Measurements from ENCODE around the gene NUDT14. TPM values are rescaled to one million over a fixed set of nuclear protein-coding genes. Genes with fewer than 3 reads are reported as not detected.

Gene NUDT14
- total RNA-seq, 3 donors from 2014 or later = 5.2 to 7.0 (median 5.7) TPM

GRCh38 chr14:105148604-105149145, 32.4 kb downstream of the NUDT14 start:
- Mint-ChIP-seq H3K4me3 (no peak overlapping the region), H3K4me1 (ENCODE audit: low read depth) (no peaks in the 10 kb centered on the region), H3K27me3 (ENCODE audit: low read depth) (no peaks in the 10 kb centered on the region), H3K36me3 (ENCODE audit: insufficient read depth) (no peaks in the 10 kb centered on the region), H3K9me3 (no peaks in the 10 kb centered on the region)
- DNase-seq (no peak), ATAC-seq (no peak)

- H3K27me3 Mint-ChIP-seq (ENCODE audit: low read depth) = no peaks in the 10 kb centered on the region
- ATAC-seq (no peak), DNase-seq (no peak)
- H3K9me3 Mint-ChIP-seq = no peaks in the 10 kb centered on the region
- H3K36me3 Mint-ChIP-seq (ENCODE audit: insufficient read depth) = no peaks in the 10 kb centered on the region
- H3K4me1 Mint-ChIP-seq (ENCODE audit: low read depth) = no peaks in the 10 kb centered on the region
- H3K4me3 Mint-ChIP-seq = no peak overlapping the region
These were observed 33.2 kb downstream of the NUDT14 start for GRCh38 chr14:105147671-105148603.

- Mint-ChIP-seq H3K36me3 (ENCODE audit: insufficient read depth) (no peaks in the 10 kb centered on the region), H3K9me3 (no peaks in the 10 kb centered on the region), H3K27me3 (ENCODE audit: low read depth) (no peaks in the 10 kb centered on the region), H3K4me1 (ENCODE audit: low read depth) (no peaks in the 10 kb centered on the region), H3K4me3 (no peak overlapping the region)
- no peak for DNase-seq
- no peak for ATAC-seq
These were observed 34.0 kb downstream of the NUDT14 start for GRCh38 chr14:105146976-105147635.

GRCh38 chr14:105146181-105146975, 34.7 kb downstream of the NUDT14 start:
- ATAC-seq (no peak), DNase-seq (no peak)
- Mint-ChIP-seq H3K4me1 (ENCODE audit: low read depth) (no peaks in the 10 kb centered on the region), H3K9me3 (no peaks in the 10 kb centered on the region), H3K4me3 (no peak overlapping the region), H3K27me3 (ENCODE audit: low read depth) (no peaks in the 10 kb centered on the region), H3K36me3 (ENCODE audit: insufficient read depth) (no peaks in the 10 kb centered on the region)

- no peaks in the 10 kb centered on the region for H3K36me3 Mint-ChIP-seq (ENCODE audit: insufficient read depth)
- DNase-seq (no peak), ATAC-seq (no peak)
- no peak overlapping the region for H3K4me3 Mint-ChIP-seq
- H3K27me3 Mint-ChIP-seq (ENCODE audit: low read depth) = no peaks in the 10 kb centered on the region
- no peaks in the 10 kb centered on the region for H3K9me3 Mint-ChIP-seq
- H3K4me1 Mint-ChIP-seq (ENCODE audit: low read depth) = no peaks in the 10 kb centered on the region
These were observed 35.5 kb downstream of the NUDT14 start for GRCh38 chr14:105145381-105146180.

GRCh38 chr14:105144666-105145380, 36.3 kb downstream of the NUDT14 start:
- Mint-ChIP-seq H3K4me3 (no peak overlapping the region), H3K9me3 (peaks cover 4% of the 10 kb centered on the region), H3K4me1 (ENCODE audit: low read depth) (no peaks in the 10 kb centered on the region), H3K36me3 (ENCODE audit: insufficient read depth) (no peaks in the 10 kb centered on the region), H3K27me3 (ENCODE audit: low read depth) (no peaks in the 10 kb centered on the region)
- DNase-seq = no peak
- ATAC-seq = peak in 1 of 2 donors; percentile 25

GRCh38 chr14:105144026-105144665, 37.0 kb downstream of the NUDT14 start:
- H3K27me3 Mint-ChIP-seq (ENCODE audit: low read depth) = no peaks in the 10 kb centered on the region
- no peaks in the 10 kb centered on the region for H3K36me3 Mint-ChIP-seq (ENCODE audit: insufficient read depth)
- H3K4me3 Mint-ChIP-seq = no peak overlapping the region
- no peak for ATAC-seq
- H3K4me1 Mint-ChIP-seq (ENCODE audit: low read depth) = no peaks in the 10 kb centered on the region
- peaks cover 4% of the 10 kb centered on the region for H3K9me3 Mint-ChIP-seq
- DNase-seq = no peak

GRCh38 chr14:105143451-105144025, 37.6 kb downstream of the NUDT14 start:
- no peaks in the 10 kb centered on the region for H3K36me3 Mint-ChIP-seq (ENCODE audit: insufficient read depth)
- H3K27me3 Mint-ChIP-seq (ENCODE audit: low read depth) = no peaks in the 10 kb centered on the region
- DNase-seq (no peak), ATAC-seq (no peak)
- H3K9me3 Mint-ChIP-seq = peaks cover 4% of the 10 kb centered on the region
- no peaks in the 10 kb centered on the region for H3K4me1 Mint-ChIP-seq (ENCODE audit: low read depth)
- no peak overlapping the region for H3K4me3 Mint-ChIP-seq

GRCh38 chr14:105142651-105143450, 38.3 kb downstream of the NUDT14 start:
- no peaks in the 10 kb centered on the region for H3K27me3 Mint-ChIP-seq (ENCODE audit: low read depth)
- no peak overlapping the region for H3K4me3 Mint-ChIP-seq
- H3K36me3 Mint-ChIP-seq (ENCODE audit: insufficient read depth) = no peaks in the 10 kb centered on the region
- ATAC-seq = no peak
- no peak for DNase-seq
- no peaks in the 10 kb centered on the region for H3K4me1 Mint-ChIP-seq (ENCODE audit: low read depth)
- peaks cover 4% of the 10 kb centered on the region for H3K9me3 Mint-ChIP-seq

GRCh38 chr14:105141486-105142281, 39.4 kb downstream of the NUDT14 start:
- peaks cover 4% of the 10 kb centered on the region for H3K9me3 Mint-ChIP-seq
- ATAC-seq (no peak), DNase-seq (no peak)

GRCh38 chr14:105141026-105141425, 40.1 kb downstream of the NUDT14 start:
- Mint-ChIP-seq H3K4me3 (no peak overlapping the region), H3K36me3 (ENCODE audit: insufficient read depth) (no peaks in the 10 kb centered on the region), H3K9me3 (peaks cover 4% of the 10 kb centered on the region), H3K4me1 (ENCODE audit: low read depth) (no peaks in the 10 kb centered on the region), H3K27me3 (ENCODE audit: low read depth) (no peaks in the 10 kb centered on the region)
- DNase-seq (no peak), ATAC-seq (no peak)

More at GRCh38 chr14:105141486-105142281, 39.4 kb downstream of the NUDT14 start:
- no peaks in the 10 kb centered on the region for H3K36me3 Mint-ChIP-seq (ENCODE audit: insufficient read depth)
- H3K27me3 Mint-ChIP-seq (ENCODE audit: low read depth) = no peaks in the 10 kb centered on the region
- H3K4me3 Mint-ChIP-seq = no peak overlapping the region
- H3K4me1 Mint-ChIP-seq (ENCODE audit: low read depth) = no peaks in the 10 kb centered on the region

All from activated T-cell treated with anti-CD3 and anti-CD28 coated beads, Interleukin-2, amount 50 U/mL, for 4 hours (primary cell).